A549 (cell line): Measurements from ENCODE around the gene PIK3R1.

Source experiments
- BHLHE40 ChIP-seq: IDR thresholded peaks from 2 replicates; pipeline ENCODE4 v1.6.1; 2012; ENCODE audit warnings: low read depth, low read length, inconsistent platforms
- CBX8 ChIP-seq: fragments of 200-600 bp; sonication (generic); IDR thresholded peaks from 2 replicates; pipeline ENCODE4 v1.6.1; 2016
- EHMT2 ChIP-seq: fragments of 200-600 bp; sonication (generic); IDR thresholded peaks from 2 replicates; pipeline ENCODE4 v1.6.1; 2016; ENCODE audit warnings: antibody characterized with exemption, low read depth, mild to moderate bottlenecking, moderate library complexity
- HDAC2 ChIP-seq: fragments of 200-600 bp; sonication (generic); IDR thresholded peaks from 2 replicates; pipeline ENCODE4 v1.6.1; 2016
- MAX ChIP-seq: IDR thresholded peaks from 2 replicates; pipeline ENCODE4 v1.6.1; 2012
- POLR2A ChIP-seq: IDR thresholded peaks from 2 replicates; pipeline ENCODE4 v1.6.1; 2012; ENCODE audit warnings: mild to moderate bottlenecking, low read length
- TF ChIP-seq, protein P1 (sequence below): fragments of >200 bp; sonication (Bioruptor Twin); formaldehyde crosslinking; IDR thresholded peaks from 3 replicates; pipeline ENCODE4 v1.5.1; 2016

DNA sequence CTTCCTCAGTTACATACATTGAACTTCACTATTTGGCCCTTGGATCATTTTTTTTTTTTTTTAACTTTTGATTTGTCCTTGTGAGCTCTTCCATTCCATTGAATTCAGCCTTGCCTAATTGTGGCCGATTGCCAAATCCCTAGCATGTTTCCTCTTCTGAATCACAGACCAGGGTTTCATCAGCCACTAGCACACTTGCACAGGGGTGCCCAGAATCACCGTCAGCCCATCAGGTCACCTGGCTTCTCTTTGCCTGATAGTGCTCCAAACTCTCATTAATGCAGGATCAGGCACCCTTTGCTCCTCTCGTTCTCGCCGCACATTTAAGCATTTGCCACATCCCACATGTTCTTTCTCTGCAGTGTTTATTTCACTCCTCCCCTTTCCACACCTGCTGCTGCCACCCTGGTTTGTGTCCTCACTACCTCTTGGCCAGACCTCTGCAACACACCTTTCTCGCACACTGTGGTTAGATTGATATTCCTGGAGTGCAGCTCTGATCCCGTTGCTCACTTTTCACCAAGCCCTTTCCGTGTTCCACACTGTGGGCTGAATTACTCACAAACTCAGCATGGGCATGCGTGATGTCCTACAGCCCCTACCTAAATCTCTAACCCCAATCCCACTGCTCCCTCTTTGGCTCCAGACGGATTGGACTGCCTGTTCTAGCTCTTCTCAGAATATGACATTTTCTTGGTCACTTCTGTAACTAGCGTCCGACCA lies 9.8 kb downstream of the PIK3R1 start:
- no peak for TF ChIP-seq POLR2A
- TF ChIP-seq, protein P1, sequence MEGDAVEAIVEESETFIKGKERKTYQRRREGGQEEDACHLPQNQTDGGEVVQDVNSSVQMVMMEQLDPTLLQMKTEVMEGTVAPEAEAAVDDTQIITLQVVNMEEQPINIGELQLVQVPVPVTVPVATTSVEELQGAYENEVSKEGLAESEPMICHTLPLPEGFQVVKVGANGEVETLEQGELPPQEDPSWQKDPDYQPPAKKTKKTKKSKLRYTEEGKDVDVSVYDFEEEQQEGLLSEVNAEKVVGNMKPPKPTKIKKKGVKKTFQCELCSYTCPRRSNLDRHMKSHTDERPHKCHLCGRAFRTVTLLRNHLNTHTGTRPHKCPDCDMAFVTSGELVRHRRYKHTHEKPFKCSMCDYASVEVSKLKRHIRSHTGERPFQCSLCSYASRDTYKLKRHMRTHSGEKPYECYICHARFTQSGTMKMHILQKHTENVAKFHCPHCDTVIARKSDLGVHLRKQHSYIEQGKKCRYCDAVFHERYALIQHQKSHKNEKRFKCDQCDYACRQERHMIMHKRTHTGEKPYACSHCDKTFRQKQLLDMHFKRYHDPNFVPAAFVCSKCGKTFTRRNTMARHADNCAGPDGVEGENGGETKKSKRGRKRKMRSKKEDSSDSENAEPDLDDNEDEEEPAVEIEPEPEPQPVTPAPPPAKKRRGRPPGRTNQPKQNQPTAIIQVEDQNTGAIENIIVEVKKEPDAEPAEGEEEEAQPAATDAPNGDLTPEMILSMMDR: no peak
- no peak for TF ChIP-seq CBX8
- TF ChIP-seq BHLHE40: no peak
- TF ChIP-seq HDAC2: no peak
- no peak for TF ChIP-seq EHMT2
- no peak for TF ChIP-seq MAX
